HG02623 (cell line): ENCODE measurements around the gene PLA2R1.
A peak's percentile ranks its signal among the peaks of the same experiment; 100 is the strongest.

Experiments
- ATAC-seq: cut with Tn5 transposase; IDR thresholded peaks from one replicate; pipeline ENCODE4 v1.9.1; 2021; ENCODE audit warnings: moderate library complexity; ENCODE audit not compliant: unreplicated experiment

The PLA2R1 gene

GRCh38 chr2:159897720-159898119 lies 164.7 kb downstream of the PLA2R1 start:
- ATAC-seq = no peak

DNA sequence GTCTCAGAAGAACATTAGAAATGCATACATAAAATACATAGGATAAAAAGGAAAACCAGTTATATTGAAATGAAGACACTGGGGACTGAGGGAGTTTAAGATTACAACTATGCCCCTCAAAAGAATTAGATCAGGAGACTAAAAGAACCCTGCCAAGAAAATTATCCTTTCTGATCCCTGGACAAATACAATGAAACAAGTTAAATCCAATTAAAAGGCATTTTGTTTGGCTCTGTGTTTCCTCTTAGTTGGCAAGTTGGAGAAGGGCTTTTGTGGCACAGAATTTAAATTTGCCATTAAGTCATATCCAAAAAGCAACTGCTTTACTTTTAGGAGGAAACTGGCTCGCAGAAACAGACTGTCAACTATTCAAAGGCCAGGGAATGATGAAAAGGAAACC lies 165.3 kb downstream of the PLA2R1 start:
- no peak for ATAC-seq

- peak; percentile 47 for ATAC-seq
Observed at GRCh38 chr2:159895258-159896065, 167.0 kb downstream of the PLA2R1 start.

DNA sequence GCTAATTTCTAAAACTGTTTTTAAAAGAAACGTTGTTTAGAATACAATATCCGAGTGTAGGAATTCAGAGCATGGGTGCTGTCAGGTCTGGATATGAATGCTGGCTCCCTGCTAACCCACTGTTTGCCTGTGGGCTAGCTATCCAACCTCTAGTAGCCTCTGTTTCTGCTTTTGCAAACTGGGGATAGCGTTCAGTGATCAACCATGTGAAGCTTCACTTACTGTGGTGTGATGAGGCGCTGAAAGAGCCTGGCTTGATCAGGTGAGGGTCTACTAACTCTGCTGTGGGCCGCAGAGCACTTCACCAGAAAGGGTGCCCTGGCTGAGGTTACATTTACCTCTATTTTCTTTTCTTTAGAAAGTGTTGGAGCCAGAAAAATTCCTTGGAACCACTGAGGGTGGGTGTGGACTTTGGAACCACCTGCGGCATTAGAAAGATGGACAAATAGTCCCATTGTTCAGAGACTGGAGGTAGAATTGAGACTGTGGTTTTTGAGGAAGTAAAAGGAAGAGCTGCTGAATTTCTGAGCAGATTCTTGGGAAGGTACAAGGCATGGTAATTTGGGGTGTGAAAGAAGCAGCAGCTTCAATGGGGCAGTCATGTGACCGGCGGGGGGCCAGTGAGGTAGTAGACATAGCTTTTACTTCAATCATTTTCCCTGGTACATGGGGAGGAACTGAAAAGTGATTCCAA lies 168.1 kb downstream of the PLA2R1 start:
- ATAC-seq = no peak

DNA sequence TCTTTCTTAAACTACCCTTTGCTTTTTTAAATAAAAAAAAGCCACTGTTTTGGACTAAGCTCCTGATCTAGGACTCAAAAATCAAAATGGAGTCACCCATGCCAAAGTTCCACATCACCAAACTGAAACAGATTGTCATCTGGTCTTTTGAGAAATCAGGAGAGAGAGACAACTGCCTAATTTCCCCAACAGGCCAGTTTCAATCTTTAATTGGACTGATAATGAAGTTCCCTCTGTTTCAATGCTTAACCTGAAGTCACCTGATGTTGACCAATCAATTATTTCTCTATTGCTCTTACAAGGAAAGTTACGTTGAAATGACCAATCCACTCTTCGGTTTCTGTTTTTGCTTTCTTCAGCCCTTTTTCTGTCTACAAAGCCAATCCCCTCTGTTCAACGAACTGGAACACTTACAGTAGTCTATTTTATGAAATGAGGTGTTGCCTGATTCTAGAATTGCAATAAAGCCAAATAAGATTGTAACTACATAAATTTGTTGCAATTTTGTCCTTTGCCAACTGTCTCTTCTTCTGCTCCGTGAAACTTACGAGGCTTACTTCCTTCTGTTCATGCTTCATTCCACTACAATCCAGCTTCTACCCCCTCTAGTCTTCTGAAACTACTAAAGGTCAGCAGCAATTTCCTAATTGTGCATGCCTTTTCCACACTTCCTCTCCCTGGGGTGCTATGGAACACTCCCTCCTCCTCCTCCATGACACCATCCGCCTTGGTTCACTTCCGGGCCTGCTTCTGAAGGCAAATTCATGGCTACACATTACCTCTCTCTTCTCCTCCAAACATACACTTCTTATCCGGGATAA lies 169.2 kb downstream of the PLA2R1 start:
- no peak for ATAC-seq

- no peak for ATAC-seq
Observed at GRCh38 chr2:159891917-159892730, 170.3 kb downstream of the PLA2R1 start.

DNA sequence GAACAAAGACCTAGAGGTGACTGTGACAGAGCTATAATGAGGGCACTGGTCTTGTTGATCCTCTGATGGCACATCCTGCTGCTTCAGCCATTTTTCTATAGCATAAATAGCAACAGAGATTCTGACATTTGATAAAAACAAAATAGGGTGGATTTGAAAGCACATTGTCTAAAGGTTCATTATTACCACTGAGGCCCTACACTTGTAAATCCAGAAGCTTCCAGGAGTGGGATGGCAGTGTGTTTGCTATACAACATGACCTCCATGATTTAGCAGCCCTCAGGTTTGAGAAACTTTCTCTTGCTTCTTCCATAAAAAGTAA lies 171.2 kb downstream of the PLA2R1 start:
- ATAC-seq = no peak

DNA sequence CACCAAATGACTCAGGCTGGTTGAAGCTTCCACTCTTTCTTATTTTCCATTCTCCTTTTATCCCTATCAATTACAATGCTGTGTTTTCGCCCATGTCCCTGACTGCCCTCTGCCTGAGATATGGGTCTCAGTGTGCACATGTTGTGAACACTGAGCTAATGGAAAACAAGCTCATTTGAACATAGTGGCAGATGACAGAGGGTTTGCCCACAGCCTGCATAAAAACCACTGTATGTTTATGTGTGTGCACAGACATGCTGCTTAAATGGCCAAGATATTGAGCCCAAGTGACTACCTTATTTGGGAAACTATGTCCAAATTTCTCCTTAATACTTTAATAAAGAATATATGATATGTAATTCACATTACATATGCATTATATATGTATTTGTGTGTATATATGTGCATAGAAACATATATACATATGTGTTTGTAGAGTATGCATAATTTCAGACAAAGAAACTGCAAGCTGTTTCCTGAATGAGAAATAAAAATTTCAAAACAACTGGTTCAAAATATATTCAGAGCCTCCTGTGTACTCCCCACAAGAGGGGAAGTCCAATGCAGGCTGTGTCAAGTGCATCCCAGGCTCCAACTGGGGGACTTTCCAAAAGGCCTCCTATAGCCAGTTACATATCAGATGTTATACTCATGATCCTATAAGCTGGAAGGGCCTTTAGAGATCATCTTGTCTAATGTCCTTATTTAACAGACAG lies 171.7 kb downstream of the PLA2R1 start:
- peak; percentile 46 for ATAC-seq

- ATAC-seq = no peak
Observed at GRCh38 chr2:159882130-159882745, 180.2 kb downstream of the PLA2R1 start.
